Muscle of leg (tissue), 11 donors: ENCODE results near the gene FOXK1. TPM values are rescaled to one million over a fixed set of nuclear protein-coding genes. Genes with fewer than 3 reads are reported as not detected.
A peak's percentile ranks its signal among the peaks of the same experiment; 100 is the strongest.

Experiments used
- DNase-seq: peaks from one replicate; pipeline ENCODE4 v3.0.0; 2013
- H3K27ac ChIP-seq: one replicate; pipeline ENCODE4 v1.5.1; 2013; ENCODE audit warnings: mild to moderate bottlenecking, low read length, control low read depth
- H3K27me3 ChIP-seq: one replicate; pipeline ENCODE4 v1.6.1; 2013; ENCODE audit warnings: low read length; ENCODE audit not compliant: control insufficient read depth, insufficient read depth
- H3K36me3 ChIP-seq: one replicate; pipeline ENCODE4 v1.6.1; 2013; ENCODE audit warnings: low read length; ENCODE audit not compliant: control insufficient read depth, insufficient read depth
- H3K4me1 ChIP-seq: one replicate; pipeline ENCODE4 v1.6.1; 2013; ENCODE audit warnings: low read length; ENCODE audit not compliant: control insufficient read depth, insufficient read depth
- H3K4me3 ChIP-seq: one replicate; pipeline ENCODE4 v1.5.1; 2013; ENCODE audit warnings: low read length, control low read depth
- H3K9me3 ChIP-seq: replicated peaks from 2 replicates; pipeline ENCODE4 v1.6.1; 2013; ENCODE audit warnings: low read depth, low read length; ENCODE audit not compliant: control insufficient read depth
- WGBS: methylation state at CpG from one replicate; pipeline ENCODE4 v1.1.5; 2013; ENCODE audit warnings: missing lambda C conversion rate; ENCODE audit not compliant: insufficient coverage; 5-methylcytosine and 5-hydroxymethylcytosine counted together
- polyA plus RNA-seq, 8 donors: library from polyadenylated mRNA; unstranded; fragments of 120-200 nt; gene quantifications; one replicate each; pipeline versions ENCODE4 v1.2.1 to v1.2.3, GENCODE V29; 2013; ENCODE audit warnings: inconsistent platforms in 1 of 8, low replicate concordance in 1 of 8; ENCODE audit not compliant: insufficient read length in 8 of 8, insufficient read depth in 1 of 8
- total RNA-seq: library from RNA; stranded (reverse); fragments of 120-200 nt; gene quantifications from one replicate; pipeline ENCODE4 v1.2.4, GENCODE V29; 2013

FOXK1 gene
- total and polyA plus RNA-seq, 9 donors: 10.9 to 19.8 (median 18.2) TPM

- Histone ChIP-seq H3K27ac (no peak overlapping the region), H3K36me3 (peaks cover 5% of the 10 kb centered on the region), H3K9me3 (no peaks in the 10 kb centered on the region), H3K4me1 (peaks cover 11% of the 10 kb centered on the region), H3K4me3 (no peak overlapping the region), H3K27me3 (no peaks in the 10 kb centered on the region)
- 92% methylated on average over 26 of the region's 29 CpGs for WGBS
- no peak for DNase-seq
Observed at GRCh38 chr7:4716946-4717795, 35.1 kb downstream of the FOXK1 start.

- Histone ChIP-seq H3K4me3 (no peak overlapping the region), H3K27me3 (no peaks in the 10 kb centered on the region), H3K27ac (no peak overlapping the region), H3K9me3 (no peaks in the 10 kb centered on the region), H3K36me3 (peaks cover 14% of the 10 kb centered on the region), H3K4me1 (peaks cover 18% of the 10 kb centered on the region)
- DNase-seq: no peak
- 84% methylated on average over 16 of the region's 22 CpGs for WGBS
Observed at GRCh38 chr7:4718075-4718474, 36.0 kb downstream of the FOXK1 start.

GRCh38 chr7:4720225-4720624 lies 38.1 kb downstream of the FOXK1 start:
- H3K4me3 ChIP-seq: no peak overlapping the region
- no peak for DNase-seq
- peaks cover 37% of the 10 kb centered on the region for H3K4me1 ChIP-seq
- no peaks in the 10 kb centered on the region for H3K27me3 ChIP-seq
- no peak overlapping the region for H3K27ac ChIP-seq
- H3K36me3 ChIP-seq: peaks cover 15% of the 10 kb centered on the region
- 67% methylated on average over 2 of the region's 3 CpGs for WGBS
- no peaks in the 10 kb centered on the region for H3K9me3 ChIP-seq

GRCh38 chr7:4722308-4722707 lies 40.2 kb downstream of the FOXK1 start:
- Histone ChIP-seq H3K4me3 (no peak overlapping the region), H3K36me3 (peaks cover 10% of the 10 kb centered on the region), H3K27me3 (no peaks in the 10 kb centered on the region), H3K27ac (no peak overlapping the region), H3K9me3 (no peaks in the 10 kb centered on the region), H3K4me1 (peaks cover 44% of the 10 kb centered on the region)
- no peak for DNase-seq
- 86% methylated on average over 19 of the region's 20 CpGs for WGBS

GRCh38 chr7:4722960-4723630 lies 41.0 kb downstream of the FOXK1 start:
- H3K36me3 ChIP-seq: peaks cover 17% of the 10 kb centered on the region
- H3K4me1 ChIP-seq: peaks cover 44% of the 10 kb centered on the region
- WGBS: 76% methylated on average over 20 of the region's 30 CpGs
- DNase-seq: peak; percentile 63
- H3K9me3 ChIP-seq: no peaks in the 10 kb centered on the region
- H3K27me3 ChIP-seq: no peaks in the 10 kb centered on the region
- H3K27ac ChIP-seq: peak overlapping the region; percentile 37
- no peak overlapping the region for H3K4me3 ChIP-seq

GRCh38 chr7:4724648-4725013 lies 42.5 kb downstream of the FOXK1 start:
- peak overlapping the region; percentile 92 for H3K27ac ChIP-seq
- WGBS: 34% methylated on average over 3 of the region's 6 CpGs

GRCh38 chr7:4725014-4725849 lies 43.1 kb downstream of the FOXK1 start:
- H3K9me3 ChIP-seq: no peaks in the 10 kb centered on the region
- H3K4me3 ChIP-seq: peak overlapping the region; percentile 39
- peak; percentile 90 for DNase-seq
- no peaks in the 10 kb centered on the region for H3K27me3 ChIP-seq
- H3K36me3 ChIP-seq: peaks cover 25% of the 10 kb centered on the region
- H3K27ac ChIP-seq: peak overlapping the region; percentile 92
- WGBS: 14% methylated on average over 40 of the region's 48 CpGs
- peaks cover 44% of the 10 kb centered on the region for H3K4me1 ChIP-seq

More at GRCh38 chr7:4724648-4725013, 42.5 kb downstream of the FOXK1 start:
- peaks cover 44% of the 10 kb centered on the region for H3K4me1 ChIP-seq
- no peaks in the 10 kb centered on the region for H3K27me3 ChIP-seq
- H3K4me3 ChIP-seq: peak overlapping the region; percentile 39
- peaks cover 23% of the 10 kb centered on the region for H3K36me3 ChIP-seq
- no peaks in the 10 kb centered on the region for H3K9me3 ChIP-seq
- DNase-seq: no peak

GRCh38 chr7:4725850-4726450 lies 43.9 kb downstream of the FOXK1 start:
- Histone ChIP-seq H3K27me3 (no peaks in the 10 kb centered on the region), H3K27ac (peak overlapping the region; percentile 92), H3K9me3 (no peaks in the 10 kb centered on the region), H3K36me3 (peaks cover 29% of the 10 kb centered on the region), H3K4me1 (peaks cover 45% of the 10 kb centered on the region), H3K4me3 (peak overlapping the region; percentile 39)
- DNase-seq: peak; percentile 59
- WGBS: 57% methylated on average over 6 of the region's 15 CpGs

- Histone ChIP-seq H3K27me3 (no peaks in the 10 kb centered on the region), H3K27ac (peak overlapping the region; percentile 92), H3K36me3 (peaks cover 29% of the 10 kb centered on the region), H3K4me3 (no peak overlapping the region), H3K9me3 (no peaks in the 10 kb centered on the region), H3K4me1 (peaks cover 43% of the 10 kb centered on the region)
- DNase-seq: no peak
- WGBS: 100% methylated on average over 1 of the region's 9 CpGs
Observed at GRCh38 chr7:4726566-4726965, 44.5 kb downstream of the FOXK1 start.
